GM19324 (cell line): Measurements from ENCODE around the gene GDF7.

ENCODE experiments used
- ATAC-seq: cut with Tn5 transposase; IDR thresholded peaks from one replicate; pipeline ENCODE4 v1.9.1; 2021; ENCODE audit warnings: mild to moderate bottlenecking, moderate library complexity; ENCODE audit not compliant: unreplicated experiment, low FRiP score

GDF7 gene

GRCh38 chr2:20627712-20628380 lies 39.1 kb upstream of the GDF7 start:
- no peak for ATAC-seq

DNA sequence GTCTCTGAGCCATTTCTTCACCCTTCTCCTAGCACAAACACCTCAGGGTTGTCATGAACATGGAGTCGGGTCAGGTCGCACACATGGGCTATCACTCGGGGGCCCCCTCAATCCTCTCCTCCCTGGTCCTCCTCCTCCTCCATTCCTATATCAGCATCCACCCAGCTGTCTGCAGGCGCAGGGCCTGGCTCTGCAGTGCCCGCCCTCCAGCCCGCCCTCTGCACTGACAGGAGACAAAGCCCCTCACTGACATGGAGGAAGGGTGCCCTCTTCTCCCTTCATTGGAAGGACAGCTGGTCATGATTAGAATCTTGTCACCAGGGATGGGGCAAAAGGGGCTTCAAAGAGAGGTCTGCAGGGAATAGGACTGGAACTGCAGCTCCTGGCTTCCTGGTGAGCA lies 37.8 kb upstream of the GDF7 start:
- ATAC-seq, result no peak

- ATAC-seq, result no peak
These were observed 37.3 kb upstream of the GDF7 start for GRCh38 chr2:20629581-20630171.

DNA sequence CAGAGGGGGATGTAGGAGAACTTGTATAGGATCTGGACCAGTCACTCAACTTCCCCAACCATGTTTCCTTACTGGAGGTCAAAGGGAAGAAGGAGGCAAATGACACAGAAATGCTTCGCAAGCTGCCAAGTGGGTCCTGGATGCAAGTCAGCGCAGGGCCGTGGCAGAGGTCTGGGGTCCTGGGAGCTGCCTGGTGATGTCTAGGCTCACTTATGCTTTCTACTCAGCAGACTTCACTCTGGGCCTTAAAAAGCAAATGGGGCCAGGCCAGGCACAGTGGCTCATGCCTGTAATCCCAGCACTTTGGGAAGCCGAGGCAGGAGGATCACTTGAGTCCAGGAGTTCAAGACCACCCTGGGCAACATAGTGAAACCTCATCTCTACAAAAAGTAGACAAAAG lies 36.0 kb upstream of the GDF7 start:
- no peak for ATAC-seq

DNA sequence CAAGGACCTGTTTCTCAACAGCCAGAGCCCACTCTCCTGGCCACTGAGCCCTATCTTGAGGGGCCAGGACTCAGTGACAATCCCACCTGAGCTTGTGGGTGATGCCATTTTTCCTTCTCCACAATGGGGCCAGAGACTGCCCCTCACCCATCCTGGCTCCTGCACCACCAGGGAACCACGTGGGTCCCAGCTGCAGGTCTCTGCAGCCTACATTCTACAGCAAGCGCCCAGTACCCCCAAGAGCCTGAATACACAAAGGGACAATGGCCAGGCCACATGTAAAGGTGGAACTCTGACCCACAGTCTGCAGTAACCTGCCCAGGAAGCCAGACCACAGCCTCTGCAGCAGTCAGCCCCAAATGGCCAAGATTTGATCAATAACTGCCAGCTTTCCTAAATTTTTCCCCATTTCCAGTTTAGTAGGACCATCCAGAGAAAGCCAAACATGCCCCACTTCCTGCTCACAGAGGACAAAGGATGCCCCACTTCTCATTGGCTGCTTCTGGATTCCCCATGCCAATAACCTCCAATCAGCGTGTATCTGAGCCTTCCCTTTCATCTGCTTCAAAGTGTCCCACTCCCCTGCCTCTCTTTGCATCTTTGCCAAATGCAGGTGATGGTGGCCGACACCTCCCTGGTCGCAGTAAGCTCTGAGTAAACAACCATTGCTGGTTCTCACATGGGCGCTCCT lies 35.2 kb upstream of the GDF7 start:
- ATAC-seq, result no peak

- no peak for ATAC-seq
These were observed 34.4 kb upstream of the GDF7 start for GRCh38 chr2:20632446-20632990.

DNA sequence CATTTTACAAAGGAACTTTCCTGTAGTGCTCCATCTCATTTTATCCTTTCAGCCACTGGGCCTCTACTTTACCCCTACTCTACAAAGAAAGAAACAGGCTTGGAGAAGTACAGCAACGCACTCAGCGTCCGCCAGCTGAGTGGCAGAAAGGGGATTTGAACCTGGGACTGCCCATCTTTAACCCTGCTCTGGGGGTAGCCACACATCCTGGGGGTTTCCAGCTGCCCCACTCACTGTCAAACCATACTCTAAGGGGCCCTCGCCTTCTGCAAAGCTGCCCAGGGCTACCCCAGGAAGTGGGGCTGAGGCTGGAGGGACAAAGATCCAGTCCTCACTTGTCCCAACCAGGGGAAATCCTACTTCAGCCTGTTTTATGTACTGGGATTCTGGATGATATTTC lies 33.9 kb upstream of the GDF7 start:
- no peak for ATAC-seq

DNA sequence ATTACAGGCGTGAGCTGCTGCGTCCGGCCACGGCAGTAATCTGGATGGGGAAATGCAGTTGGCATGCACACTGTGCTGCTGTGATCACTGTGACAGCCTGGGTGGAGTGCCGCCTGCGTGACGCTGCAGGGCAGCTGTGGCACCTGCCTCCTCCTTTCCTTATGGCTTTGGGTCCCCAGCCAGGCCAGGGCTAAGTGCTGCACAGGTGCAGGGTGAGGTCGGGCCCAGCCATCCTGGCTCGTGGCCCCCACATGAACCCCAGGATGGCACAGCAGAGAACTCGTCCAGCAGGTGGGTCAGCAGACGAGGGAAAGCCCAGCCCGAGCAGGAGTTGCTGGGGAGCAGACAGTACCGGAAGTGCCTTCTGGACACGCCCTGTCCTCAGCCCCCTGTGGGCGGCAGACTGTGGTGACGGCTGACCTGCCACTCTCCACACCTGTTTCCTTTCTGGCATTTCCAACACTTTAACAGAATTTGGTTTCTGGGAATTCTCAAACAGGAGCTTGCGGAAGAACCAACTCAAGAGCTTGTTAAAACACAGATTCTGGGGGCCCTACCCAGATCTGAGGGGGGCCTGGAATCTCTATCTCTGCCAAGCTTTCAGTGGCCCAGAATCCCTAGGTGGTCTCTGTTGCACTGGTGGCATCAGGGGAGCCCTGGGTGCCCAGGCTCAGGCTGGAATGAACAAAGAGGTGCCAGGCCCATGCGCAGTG lies 33.0 kb upstream of the GDF7 start:
- no peak for ATAC-seq

DNA sequence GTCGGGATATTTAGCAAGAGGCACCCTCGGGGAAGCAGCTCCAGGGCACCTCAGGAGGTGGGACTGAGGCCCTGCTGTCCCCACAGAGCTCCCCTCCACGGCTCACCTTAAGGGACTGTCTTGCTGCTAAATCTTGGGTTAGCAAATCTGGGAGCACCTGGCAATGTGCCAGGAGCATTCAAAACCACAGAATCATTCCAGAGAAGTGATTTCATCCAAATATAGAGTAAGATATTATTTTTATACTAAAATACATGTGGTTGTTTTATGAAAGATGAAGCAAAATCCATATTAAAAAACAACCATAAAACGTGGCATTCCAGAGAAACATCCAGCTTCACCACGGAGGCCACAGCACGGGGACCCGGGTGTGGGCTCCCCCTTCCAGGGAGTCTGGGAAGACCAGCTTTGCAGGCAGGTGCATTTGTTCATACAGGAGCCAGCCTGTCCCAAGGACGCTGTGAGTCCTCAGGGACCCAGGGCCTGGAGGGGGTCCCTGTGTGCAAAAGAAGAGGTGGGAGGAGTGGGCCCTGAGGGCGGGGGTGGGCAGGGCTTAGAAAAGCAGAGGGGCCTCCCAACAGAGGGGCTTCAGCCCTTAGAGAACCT lies 32.3 kb upstream of the GDF7 start:
- ATAC-seq, result no peak

- no peak for ATAC-seq
These were observed 31.8 kb upstream of the GDF7 start for GRCh38 chr2:20635113-20635510.

- ATAC-seq, result peak; percentile 70
These were observed 31.0 kb upstream of the GDF7 start for GRCh38 chr2:20635675-20636584.

GRCh38 chr2:20637147-20637546 lies 29.8 kb upstream of the GDF7 start:
- ATAC-seq, result no peak

DNA sequence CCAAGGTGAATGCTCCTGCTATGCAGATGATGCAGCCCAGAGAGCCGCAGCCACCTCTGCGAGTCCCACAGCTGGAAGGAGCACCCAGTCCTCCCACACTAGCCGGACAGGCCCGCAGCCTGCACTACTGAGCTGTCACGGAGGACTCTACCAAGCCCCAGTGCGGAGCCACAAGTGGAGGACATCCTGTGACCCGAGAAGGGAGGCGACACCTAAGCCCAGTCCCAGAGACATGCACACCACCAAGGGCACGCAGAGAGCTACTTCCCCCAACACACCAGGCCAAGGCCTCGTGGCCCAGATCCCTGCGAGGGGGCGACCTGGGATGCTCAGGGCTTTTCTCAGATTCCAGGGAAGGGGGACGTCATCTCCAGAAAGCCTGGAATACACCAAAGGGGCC lies 28.9 kb upstream of the GDF7 start:
- no peak for ATAC-seq

DNA sequence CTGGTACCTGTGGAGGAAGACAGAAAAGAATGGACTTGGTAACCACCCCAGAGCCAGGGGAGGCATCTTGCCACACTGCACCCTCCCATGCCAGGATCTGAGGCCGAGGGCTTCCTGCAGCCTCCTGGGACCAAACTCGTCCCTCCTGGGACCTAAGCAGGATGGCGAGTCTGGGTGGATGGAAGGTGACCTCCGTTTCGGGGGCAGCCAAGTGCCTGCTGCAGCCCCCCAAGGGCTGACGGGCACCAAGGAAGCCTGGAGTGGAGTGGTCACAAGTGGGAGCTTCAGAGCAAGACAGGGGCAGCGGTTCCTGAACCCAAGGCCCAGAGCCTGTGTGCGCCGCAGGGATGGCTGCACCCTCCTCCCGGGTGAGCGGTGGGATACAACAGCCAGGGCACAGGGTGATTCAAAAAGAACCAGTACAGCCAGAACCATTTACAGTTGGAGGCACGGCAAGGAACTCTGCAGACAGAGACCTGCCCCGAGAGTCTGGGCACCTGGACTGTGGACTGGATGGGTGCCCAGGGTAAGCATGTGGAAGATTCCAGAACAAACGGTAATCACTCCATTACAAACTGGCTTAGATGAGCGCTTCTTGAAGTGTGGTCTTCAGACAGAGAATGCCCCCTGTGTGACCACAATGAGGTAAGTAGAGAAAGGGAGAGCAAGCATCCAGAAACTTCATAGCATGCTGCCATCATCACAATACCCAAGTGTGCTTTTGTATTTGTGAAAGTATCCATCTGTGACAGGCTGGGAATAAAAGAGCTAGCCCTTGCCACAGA lies 28.1 kb upstream of the GDF7 start:
- ATAC-seq, result no peak

GRCh38 chr2:20640411-20641122 lies 26.4 kb upstream of the GDF7 start:
- ATAC-seq, result no peak

DNA sequence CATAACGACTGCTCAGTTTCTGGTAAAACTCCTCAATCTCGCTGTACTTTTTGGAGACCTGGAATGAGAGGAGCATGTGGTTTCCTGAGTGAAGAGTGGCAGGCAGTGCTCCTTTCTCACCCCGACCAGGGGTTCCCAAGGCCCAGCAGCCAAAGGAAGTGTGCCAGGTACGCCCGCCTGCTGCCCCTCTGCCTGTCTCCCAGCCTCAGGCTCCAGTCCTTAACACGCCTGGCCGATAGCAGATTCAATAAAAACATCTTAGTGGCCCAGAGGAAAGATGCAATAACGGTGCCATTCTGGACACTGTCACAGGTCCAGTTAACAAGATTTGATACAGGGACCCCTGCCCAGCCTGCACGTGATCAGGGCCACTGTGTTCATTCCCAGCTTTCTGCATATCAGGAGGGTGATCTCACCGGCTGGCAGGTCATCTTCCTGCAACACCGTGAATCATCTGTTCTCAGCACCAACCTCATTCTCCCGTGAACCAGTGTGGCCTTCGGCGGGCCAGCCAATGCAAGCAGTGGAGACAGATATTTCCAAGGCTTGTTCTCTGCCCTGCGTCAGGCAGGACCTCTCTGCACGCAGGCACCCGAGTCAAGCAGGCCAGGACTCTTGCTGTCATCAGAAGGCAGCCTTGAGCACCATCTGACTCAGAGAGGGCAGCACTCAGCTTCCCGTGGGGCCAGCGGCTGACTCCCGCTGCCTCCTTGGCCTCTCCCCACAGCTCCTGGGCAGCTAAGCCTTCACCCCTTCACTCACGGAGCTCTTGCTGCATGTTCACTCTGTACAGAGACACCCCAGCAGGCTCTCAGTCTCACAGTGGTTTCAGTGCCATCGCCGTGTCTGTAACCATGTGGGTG lies 25.6 kb upstream of the GDF7 start:
- no peak for ATAC-seq
